HG02642 (cell line): ENCODE results near the gene DESI2.
"Not testable (repeated sequence)": the region's sequence is repeated elsewhere in the genome, so short reads cannot be mapped to it uniquely, and the experiment has no call there.

Experiments used
- ATAC-seq: cut with Tn5 transposase; IDR thresholded peaks from one replicate; pipeline ENCODE4 v1.9.1; 2021; ENCODE audit warnings: mild to moderate bottlenecking; ENCODE audit not compliant: unreplicated experiment, poor library complexity

Gene DESI2

GRCh38 chr1:244702620-244703019 lies 49.7 kb downstream of the DESI2 start:
- no peak for ATAC-seq

GRCh38 chr1:244704107-244704506 lies 51.2 kb downstream of the DESI2 start:
- ATAC-seq = no peak

GRCh38 chr1:244705261-244706234 lies 52.6 kb downstream of the DESI2 start:
- no peak for ATAC-seq

- ATAC-seq = no peak
These were observed 56.1 kb downstream of the DESI2 start for GRCh38 chr1:244709076-244709475.

GRCh38 chr1:244709476-244710368 lies 56.8 kb downstream of the DESI2 start:
- no peak for ATAC-seq

- no peak for ATAC-seq
These were observed 57.6 kb downstream of the DESI2 start for GRCh38 chr1:244710474-244711062.

- ATAC-seq = no peak
These were observed 59.7 kb downstream of the DESI2 start for GRCh38 chr1:244712669-244713068.

GRCh38 chr1:244713332-244713731 lies 60.4 kb downstream of the DESI2 start:
- no peak for ATAC-seq

GRCh38 chr1:244727871-244728474 lies 75.0 kb downstream of the DESI2 start:
- no peak for ATAC-seq

GRCh38 chr1:244730153-244730933 lies 77.4 kb downstream of the DESI2 start:
- peak; percentile 40 for ATAC-seq

- ATAC-seq = no peak
These were observed 78.1 kb downstream of the DESI2 start for GRCh38 chr1:244730934-244731434.

GRCh38 chr1:244731651-244732050 lies 78.7 kb downstream of the DESI2 start:
- no peak for ATAC-seq

- ATAC-seq = no peak
These were observed 80.0 kb downstream of the DESI2 start for GRCh38 chr1:244732851-244733450.

GRCh38 chr1:244735404-244735803 lies 82.5 kb downstream of the DESI2 start:
- no peak for ATAC-seq

- no peak for ATAC-seq
These were observed 83.1 kb downstream of the DESI2 start for GRCh38 chr1:244735876-244736561.

GRCh38 chr1:244739140-244739539 lies 86.2 kb downstream of the DESI2 start:
- ATAC-seq = not testable (repeated sequence)

GRCh38 chr1:244740027-244740617 lies 87.2 kb downstream of the DESI2 start:
- ATAC-seq = not testable (repeated sequence)

GRCh38 chr1:244741692-244742091 lies 88.8 kb downstream of the DESI2 start:
- ATAC-seq = no peak
